NCI-H1105 (cell line): ENCODE data around the gene SCUBE1.

ENCODE experiments used
- DNase-seq: peaks from one replicate; lab custom pipeline; 2025; lab: John Stamatoyannopoulos, UW

SCUBE1 gene

DNA sequence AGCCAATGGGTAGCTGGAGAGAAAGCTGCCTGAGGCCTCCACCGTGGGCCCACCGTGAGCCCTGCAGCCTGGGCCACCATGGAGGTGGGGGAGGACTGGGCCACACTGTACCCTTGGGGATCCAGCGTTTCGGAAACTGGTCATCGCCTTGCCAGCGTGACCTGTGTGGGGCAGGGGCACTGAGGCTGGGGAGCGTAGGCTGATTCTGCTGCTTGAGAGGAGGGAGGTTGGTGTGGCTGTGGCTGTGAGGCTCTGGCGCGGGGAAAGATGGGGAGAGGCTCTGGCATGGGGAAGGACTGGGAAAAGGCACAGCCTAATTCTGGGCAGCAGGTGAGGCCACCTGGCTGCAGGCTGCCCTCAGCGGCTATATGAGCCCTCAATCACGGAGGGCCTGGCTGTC, 143.6 kb downstream of the SCUBE1 start:
- no peak for DNase-seq

DNA sequence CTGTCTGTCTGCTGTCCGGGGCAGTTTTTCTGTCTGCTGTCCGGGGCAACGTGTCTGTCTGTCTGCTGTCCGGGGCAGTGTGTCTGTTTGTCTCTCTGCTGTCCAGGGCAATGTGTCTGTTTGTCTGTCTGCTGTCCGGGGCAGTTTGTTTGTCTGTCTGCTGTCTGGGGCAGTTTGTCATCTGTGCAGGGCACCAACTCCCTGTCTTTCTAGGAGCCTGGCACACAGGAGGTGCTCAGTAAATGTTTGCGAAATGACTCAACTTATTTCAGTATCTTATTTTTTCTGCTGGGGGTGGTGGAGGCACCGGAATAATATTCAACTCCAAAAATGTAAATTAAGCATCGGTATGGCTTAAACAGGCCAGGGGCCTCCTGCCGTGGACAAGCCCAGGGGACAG, 144.2 kb downstream of the SCUBE1 start:
- DNase-seq = no peak

GRCh38 chr22:43198126-43198525, 145.0 kb downstream of the SCUBE1 start:
- no peak for DNase-seq

- DNase-seq = no peak
Measured at GRCh38 chr22:43197271-43197941, 145.8 kb downstream of the SCUBE1 start.

DNA sequence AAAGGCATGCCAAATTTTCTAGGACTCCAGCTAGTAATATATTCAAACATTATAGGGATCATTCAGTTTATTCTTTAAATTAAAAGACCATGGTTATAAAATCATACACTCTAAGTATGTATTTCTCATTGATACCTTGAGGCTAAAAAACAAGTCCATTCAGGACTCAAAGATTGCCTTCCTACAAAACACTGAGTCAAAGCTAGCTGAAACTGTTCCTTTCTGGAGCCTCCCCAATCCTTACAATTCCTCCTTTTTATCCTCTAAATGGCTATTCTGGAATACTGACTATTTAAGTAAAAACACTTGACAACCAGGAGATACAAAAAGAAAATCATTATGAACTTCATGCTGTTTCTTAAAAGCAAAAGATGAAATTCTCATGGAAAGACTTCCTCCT, 151.3 kb downstream of the SCUBE1 start:
- no peak for DNase-seq

DNA sequence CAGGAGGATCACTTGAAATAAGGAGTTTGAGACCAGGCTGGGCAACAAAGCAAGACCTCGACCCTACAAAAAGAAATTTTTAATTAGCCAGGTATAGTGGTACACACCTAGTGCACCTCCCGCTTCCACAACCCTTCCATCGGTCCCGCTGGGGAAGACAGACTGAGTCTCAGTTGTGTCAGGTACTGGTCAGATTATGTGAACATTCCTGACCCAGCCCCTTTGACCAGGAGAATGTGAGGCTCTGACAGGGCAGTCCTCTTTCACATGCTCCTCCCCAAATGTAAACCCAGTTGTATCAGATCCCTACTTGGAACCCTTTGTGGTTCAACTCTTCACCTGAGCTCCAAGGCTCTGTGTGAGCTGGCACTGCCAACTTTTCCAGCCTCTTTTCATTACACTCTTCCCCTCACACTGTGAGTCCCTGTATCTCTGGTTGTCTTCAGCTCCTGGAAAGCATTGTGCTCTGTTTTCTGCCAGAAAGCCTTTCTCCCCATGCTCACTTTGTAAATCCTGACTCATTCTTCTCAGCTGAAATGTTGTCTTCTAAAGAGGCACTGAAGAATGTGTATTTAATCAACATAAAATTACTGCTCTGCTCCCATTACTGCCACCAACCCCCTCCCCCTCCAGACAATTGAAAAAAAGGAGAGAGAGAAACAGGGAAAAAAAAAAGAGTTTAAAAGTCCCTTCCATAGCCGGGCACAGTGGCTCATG, 154.2 kb downstream of the SCUBE1 start:
- DNase-seq = no peak

DNA sequence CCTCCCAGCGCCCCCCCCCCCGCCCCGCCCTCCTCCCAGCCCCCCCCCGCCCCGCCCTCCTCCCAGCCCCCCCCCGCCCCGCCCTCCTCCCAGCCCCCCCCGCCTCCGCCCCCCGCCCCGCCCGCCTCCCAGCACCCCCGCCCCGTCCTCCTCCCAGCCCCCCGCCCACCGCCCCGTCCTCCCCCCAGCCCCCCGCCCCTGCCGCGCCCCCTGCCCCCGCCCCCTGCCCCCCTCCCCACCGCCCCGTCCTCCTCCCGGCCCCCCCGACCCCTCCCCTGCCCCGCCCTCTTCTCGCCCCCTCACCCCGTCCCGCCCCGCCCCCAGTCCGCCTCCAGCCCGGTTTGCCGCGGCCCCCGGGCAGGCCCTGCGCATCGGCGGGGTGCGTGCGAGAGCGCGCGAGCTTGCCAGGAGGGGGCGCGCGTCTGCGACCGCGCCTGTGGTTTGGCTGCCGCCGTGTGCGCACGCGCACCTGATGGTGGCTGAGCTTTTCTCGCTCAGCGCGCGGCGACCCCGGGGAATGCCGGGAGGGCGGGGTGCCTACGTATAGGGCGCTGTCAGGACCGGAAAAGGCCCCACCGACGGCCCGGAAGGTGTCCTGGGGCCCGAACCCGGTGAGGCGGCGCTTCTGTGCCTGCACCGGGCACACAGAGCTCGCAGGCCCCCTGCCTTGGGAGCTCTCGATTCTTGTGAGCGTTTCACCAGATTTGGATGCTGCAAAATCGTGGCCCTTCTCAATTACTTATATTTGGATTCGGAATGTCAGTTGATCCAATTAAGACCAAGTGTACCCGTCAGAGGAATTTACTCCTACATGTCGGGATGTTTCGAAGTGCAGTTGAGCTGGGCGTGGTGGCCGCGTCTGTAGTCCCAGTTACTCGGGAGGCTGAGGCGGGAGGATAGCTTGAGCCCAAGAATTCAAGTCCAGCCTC, 155.7 kb downstream of the SCUBE1 start:
- peak; percentile 88 for DNase-seq

- DNase-seq = peak; percentile 8
Measured at GRCh38 chr22:43186272-43187170, 156.7 kb downstream of the SCUBE1 start, which contains the start of gene TTLL12. Gene TTLL12, minus strand, starts transcription at chr22:43187134. Its CDS starts 65 bp downstream, at chr22:43187069.

DNA sequence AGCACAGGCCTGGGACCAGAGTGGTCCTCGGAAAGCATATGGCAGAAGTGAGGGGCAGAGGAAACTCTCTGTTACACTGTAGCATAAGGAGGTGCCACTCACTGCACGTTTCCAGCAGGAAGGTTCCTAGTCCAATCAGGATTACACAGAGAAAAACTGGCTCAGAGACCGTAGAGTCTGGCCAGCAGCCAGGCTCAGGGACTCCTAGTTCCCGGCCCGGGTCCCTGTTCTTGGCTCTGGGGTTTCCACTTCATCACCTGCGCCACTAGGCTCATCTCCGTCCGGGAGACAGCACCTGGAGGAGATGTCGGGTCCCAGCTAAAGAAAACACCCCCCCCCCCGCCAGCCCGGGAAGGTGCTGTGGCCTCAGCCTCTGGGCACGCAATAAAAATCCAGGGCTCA, 157.3 kb downstream of the SCUBE1 start:
- peak; percentile 63 for DNase-seq

GRCh38 chr22:43183496-43184277, 159.5 kb downstream of the SCUBE1 start:
- DNase-seq = no peak

DNA sequence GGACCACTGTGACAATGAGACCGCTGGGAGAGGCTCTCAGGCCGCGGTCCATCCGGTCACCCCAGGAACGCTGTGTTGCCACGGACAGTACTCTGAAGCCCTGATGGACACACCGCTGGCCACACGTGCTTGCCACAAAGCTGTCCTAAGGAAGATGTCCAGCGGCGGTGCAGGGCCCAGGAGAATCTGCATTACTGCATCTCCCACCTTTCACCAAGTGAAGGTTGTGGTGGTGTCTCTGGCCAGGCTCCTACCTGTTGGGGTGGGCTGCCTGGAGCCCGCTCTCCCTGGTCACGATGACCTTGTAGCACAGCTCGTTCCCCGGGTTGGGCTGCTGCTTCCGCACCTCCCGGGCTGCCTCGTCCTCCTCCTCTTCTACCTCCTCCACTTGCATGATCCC, 160.4 kb downstream of the SCUBE1 start:
- DNase-seq = no peak

DNA sequence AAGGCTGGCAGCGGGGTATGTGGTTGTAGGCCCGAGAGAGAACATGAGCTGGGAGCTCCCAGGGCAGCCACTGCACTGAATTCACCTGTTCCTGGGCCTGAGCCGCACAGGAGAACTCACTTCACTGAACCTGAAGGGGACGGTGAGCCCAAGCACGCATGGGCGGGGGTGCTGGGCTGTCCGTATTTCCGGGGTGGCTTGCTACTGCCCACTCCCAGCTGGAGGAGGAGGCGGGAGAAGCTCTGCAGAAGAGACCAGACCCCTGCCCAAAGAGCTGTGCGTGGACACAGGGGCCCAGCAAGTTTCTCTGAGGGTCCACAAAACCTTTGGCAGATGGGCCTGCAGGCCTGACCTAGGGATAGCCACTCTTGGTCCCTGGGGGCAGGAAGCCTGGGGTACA, 161.1 kb downstream of the SCUBE1 start:
- DNase-seq = no peak

GRCh38 chr22:43181321-43182076, 161.7 kb downstream of the SCUBE1 start:
- DNase-seq = no peak

- DNase-seq = no peak
Measured at GRCh38 chr22:43180670-43181069, 162.5 kb downstream of the SCUBE1 start.

DNA sequence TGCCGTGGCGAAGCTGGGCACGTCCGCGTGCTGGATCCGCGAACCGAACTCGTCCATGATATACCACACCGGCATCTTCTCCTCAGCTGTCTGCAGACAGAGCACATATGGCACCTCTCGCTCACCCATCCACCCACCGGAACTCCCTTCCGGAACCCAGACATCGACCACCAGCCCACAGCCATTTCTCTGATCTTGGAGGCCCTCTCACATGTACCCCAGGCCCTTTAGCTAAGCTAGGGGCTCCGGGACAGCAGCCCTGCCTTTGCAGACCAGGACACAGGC, 163.3 kb downstream of the SCUBE1 start:
- DNase-seq = no peak

DNA sequence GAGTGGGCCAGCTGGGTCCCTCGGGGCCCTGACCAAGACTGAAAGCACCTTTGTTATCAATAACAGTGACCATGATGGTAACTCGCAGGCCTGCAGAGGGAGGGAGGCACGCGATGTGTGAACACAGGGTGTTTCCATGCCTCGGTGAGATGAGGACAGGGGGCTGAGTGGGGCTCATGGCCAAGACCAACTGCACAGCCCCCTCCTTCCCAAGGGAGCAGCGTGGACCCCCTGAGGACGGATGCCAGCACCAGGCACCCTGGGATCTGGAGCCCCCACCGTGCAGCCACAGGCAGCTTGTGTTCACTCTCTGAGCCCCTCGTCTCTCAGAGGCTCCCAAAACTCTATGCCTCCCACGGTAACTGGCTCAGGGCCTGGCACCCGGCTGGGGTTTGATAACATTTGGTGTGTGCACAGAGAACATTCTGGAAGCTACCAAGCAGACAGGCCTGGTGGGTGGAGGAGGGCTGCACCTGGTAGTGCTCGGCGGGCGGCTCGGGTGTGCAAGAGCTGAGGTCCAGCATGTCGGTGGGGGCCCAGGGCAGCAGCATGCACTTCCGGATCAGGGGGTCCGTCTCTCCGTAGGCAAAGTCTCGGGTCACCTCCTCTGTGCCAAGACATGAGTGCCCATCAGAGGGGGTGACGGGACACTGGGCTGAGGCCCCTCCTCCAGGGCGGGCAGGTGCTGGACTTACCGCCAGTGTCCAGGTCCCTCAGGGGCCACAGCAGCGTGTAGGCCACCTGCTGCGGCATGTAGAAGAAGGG, 163.8 kb downstream of the SCUBE1 start:
- no peak for DNase-seq

DNA sequence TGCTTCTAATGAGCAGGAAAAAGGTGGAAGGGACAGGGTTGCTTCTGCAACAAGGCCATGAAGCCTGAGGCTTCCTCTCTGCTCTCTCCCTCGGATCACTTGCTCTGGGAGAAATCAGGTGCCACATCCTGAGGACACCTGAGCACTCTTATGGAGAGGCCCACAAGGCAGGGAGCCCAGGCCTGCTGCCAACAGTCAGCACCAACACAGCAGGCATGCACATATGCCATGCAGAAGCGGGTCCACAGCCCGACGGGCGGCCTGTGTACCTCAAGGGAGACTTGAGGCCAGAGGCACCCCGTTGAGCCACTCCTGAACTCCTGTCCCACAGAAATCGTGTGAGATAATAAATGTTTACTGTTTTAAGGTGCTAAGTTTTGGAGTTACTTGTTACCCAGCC, 165.7 kb downstream of the SCUBE1 start:
- DNase-seq = no peak

GRCh38 chr22:43176090-43176489, 167.1 kb downstream of the SCUBE1 start:
- no peak for DNase-seq

DNA sequence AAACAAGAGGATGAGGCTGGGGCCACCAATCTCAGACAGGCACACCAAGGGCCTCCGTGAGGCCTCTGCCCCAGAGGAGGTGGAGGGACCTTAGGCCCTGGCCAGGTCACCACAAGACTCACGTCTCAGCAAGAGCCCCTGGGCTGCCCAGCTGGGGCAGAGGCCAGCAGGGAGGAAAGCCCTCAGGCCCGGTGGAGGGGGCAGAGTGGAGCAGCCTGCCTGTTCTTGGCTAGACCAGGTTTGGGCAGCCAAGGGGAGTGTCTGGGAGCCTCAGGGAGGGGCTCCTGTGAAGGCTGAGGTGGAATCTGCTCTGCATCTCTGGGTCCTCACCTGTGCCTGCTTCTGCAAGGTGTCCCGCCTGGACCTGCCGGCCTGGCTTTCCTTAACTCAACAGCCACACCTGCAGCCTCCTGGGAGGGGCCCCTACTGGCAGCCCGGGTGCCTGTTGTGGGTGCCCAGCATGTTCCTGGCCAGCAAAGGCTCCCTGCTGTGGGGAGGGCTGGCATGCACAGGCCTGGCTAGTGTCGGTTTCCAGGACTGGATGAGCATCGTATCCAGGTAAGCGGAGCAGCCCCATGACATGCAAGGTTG, 168.1 kb downstream of the SCUBE1 start:
- DNase-seq = no peak
